Testis (tissue), 2 donors: Measurements from ENCODE around the gene SCNN1B.
"Not testable (repeated sequence)": the region's sequence is repeated elsewhere in the genome, so short reads cannot be mapped to it uniquely, and the experiment has no call there.

Experiments used
- CTCF ChIP-seq, 3 experiments: fragments of 450-650 bp in 2 of 3; fragments of 200-600 bp in 1 of 3; sonication (generic) in 1 of 3; IDR thresholded peaks; one replicate each; pipeline ENCODE4 v1.5.1; 2016 to 2019; ENCODE audit warnings: antibody characterized with exemption in 3 of 3, mild to moderate bottlenecking in 2 of 3, moderate library complexity in 1 of 3
- POLR2A ChIP-seq: fragments of 450-650 bp; IDR thresholded peaks from one replicate; pipeline ENCODE4 v1.6.1; 2017; ENCODE audit warnings: antibody characterized with exemption, mild to moderate bottlenecking, moderate library complexity

DNA sequence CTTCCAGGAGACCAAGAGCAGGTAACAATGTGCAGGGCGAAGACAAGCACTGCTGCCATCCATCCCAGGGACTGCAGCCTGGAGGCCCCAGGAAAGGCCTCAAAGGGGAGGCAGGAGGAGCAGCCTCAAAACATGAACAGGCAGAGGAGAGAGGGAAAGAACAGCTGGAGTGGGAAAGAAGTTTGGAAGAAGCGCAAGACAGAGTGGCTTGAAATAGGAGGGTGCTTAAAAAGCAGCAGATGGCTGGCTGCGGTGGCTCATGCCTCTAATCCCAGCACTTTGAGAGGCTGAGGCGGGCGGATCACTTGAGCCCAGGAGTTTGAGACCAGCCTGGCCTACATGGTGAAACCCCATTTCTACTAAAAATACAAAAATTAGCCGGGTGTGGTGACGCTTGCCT, 98.3 kb downstream of the SCNN1B start:
- not testable (repeated sequence) for TF ChIP-seq POLR2A; CTCF (IDR thresholded peaks at IDR 0.05)
